ENCODE data around the gene ARRDC4. TPM values are rescaled to one million over a fixed set of nuclear protein-coding genes. Genes with fewer than 3 reads are reported as not detected.

Gene ARRDC4
- total and polyA plus RNA-seq, 9 of the 15 experiments (the other 6 are each of a cell fraction or from before 2014, with no cell fraction given), result 4.3 to 16.1 (median 14.4) TPM

- TF ChIP-seq, protein P1, sequence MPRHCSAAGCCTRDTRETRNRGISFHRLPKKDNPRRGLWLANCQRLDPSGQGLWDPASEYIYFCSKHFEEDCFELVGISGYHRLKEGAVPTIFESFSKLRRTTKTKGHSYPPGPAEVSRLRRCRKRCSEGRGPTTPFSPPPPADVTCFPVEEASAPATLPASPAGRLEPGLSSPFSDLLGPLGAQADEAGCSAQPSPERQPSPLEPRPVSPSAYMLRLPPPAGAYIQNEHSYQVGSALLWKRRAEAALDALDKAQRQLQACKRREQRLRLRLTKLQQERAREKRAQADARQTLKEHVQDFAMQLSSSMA (CRISPR knock-in tag; IDR thresholded peaks at IDR 0.05), result no peak
- TF ChIP-seq MBD1 (CRISPR knock-in tag; IDR thresholded peaks at IDR 0.05), result no peak
- TF ChIP-seq SMAD1 (IDR thresholded peaks at IDR 0.05; ENCODE audit: low read depth, low read length, partially characterized antibody), result no peak
- no peak for TF ChIP-seq OTX1 (CRISPR knock-in tag; IDR thresholded peaks at IDR 0.05)
- TF ChIP-seq C11orf30 (IDR thresholded peaks at IDR 0.05; ENCODE audit: low read depth), result peak; percentile 22; the same call in 1 of the 2 replicates
- TF ChIP-seq NFE2 (IDR thresholded peaks at IDR 0.05; ENCODE audit: low read depth), result peak; percentile 47; the same call in 1 of the 2 replicates
- no peak for TF ChIP-seq PATZ1 (CRISPR knock-in tag; IDR thresholded peaks at IDR 0.05; ENCODE audit: borderline replicate concordance)
- no peak for TF ChIP-seq RUNX1 (IDR thresholded peaks at IDR 0.05; ENCODE audit: low read depth)
- peak; percentile 16; the same call in 1 of the 2 replicates for TF ChIP-seq ZNF766 (CRISPR knock-in tag; conservative IDR thresholded peaks at IDR 0.05)
- peak; percentile 33; the same call in 1 of the 2 replicates for TF ChIP-seq NCOR1 (IDR thresholded peaks at IDR 0.05)
- no peak for TF ChIP-seq FOXK1 (CRISPR knock-in tag; IDR thresholded peaks at IDR 0.05; ENCODE audit: borderline replicate concordance)
- TF ChIP-seq CCNT2 (IDR thresholded peaks at IDR 0.05; ENCODE audit: borderline replicate concordance, extremely low read depth, insufficient read length, low read depth, low read length), result peak; percentile 41
- no peak for TF ChIP-seq HMG20A (CRISPR knock-in tag; conservative IDR thresholded peaks at IDR 0.05)
- no peak for TF ChIP-seq FOS (IDR thresholded peaks at IDR 0.05; ENCODE audit: extremely low read depth, insufficient read length)
- TF ChIP-seq MTF1 (CRISPR knock-in tag; IDR thresholded peaks at IDR 0.05; ENCODE audit: borderline replicate concordance), result no peak
- peak; percentile 84 for TF ChIP-seq TEAD4 (IDR thresholded peaks at IDR 0.05; ENCODE audit: low read length)
- no peak for TF ChIP-seq TEAD4 (CRISPR knock-in tag; IDR thresholded peaks at IDR 0.05; ENCODE audit: borderline replicate concordance)
- TF ChIP-seq, protein P2, sequence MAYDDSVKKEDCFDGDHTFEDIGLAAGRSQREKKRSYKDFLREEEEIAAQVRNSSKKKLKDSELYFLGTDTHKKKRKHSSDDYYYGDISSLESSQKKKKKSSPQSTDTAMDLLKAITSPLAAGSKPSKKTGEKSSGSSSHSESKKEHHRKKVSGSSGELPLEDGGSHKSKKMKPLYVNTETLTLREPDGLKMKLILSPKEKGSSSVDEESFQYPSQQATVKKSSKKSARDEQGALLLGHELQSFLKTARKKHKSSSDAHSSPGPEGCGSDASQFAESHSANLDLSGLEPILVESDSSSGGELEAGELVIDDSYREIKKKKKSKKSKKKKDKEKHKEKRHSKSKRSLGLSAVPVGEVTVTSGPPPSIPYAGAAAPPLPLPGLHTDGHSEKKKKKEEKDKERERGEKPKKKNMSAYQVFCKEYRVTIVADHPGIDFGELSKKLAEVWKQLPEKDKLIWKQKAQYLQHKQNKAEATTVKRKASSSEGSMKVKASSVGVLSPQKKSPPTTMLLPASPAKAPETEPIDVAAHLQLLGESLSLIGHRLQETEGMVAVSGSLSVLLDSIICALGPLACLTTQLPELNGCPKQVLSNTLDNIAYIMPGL (CRISPR knock-in tag; IDR thresholded peaks at IDR 0.05), result no peak
- TF ChIP-seq SMAD3 (CRISPR knock-in tag; conservative IDR thresholded peaks at IDR 0.05), result no peak
- no peak for TF ChIP-seq HDAC8 (tag; IDR thresholded peaks at IDR 0.05)
- TF ChIP-seq EP300 (IDR thresholded peaks at IDR 0.05; ENCODE audit: low read length), result peak; percentile 58; the same call in 1 of the 2 replicates
- TF ChIP-seq SREBF2 (CRISPR knock-in tag; IDR thresholded peaks at IDR 0.05), result no peak
- TF ChIP-seq GTF2E2 (tag; IDR thresholded peaks at IDR 0.05), result no peak
- TF ChIP-seq DACH1 (IDR thresholded peaks at IDR 0.05; ENCODE audit: partially characterized antibody), result peak; percentile 35
Measured at GRCh38 chr15:97978401-97979139, 18.1 kb downstream of the ARRDC4 start (continued).
